ENCODE data around the gene SGMS1.

SGMS1 gene

GRCh38 chr10:50473756-50474155 lies 150.0 kb downstream of the SGMS1 start:
- no peak overlapping the region for H3K4me3 ChIP-seq (replicated peaks in 1 of 2; ENCODE audit: low read depth in 2 of 2, low read length in 2 of 2)
- DNase-seq (ENCODE audit: low read depth in 2 of 2) = no peak
- no peak for TF ChIP-seq CTCF (IDR thresholded peaks at IDR 0.05; ENCODE audit: low read depth, low read length)

- no peak overlapping the region for H3K4me3 ChIP-seq (replicated peaks in 1 of 2; ENCODE audit: low read depth in 2 of 2, low read length in 2 of 2)
- DNase-seq (ENCODE audit: low read depth in 2 of 2) = no peak
- no peak for TF ChIP-seq CTCF (IDR thresholded peaks at IDR 0.05; ENCODE audit: low read depth, low read length)
Measured at GRCh38 chr10:50472914-50473313, 150.8 kb downstream of the SGMS1 start.

GRCh38 chr10:50471583-50471975 lies 152.2 kb downstream of the SGMS1 start:
- no peak for DNase-seq (ENCODE audit: low read depth in 2 of 2)
- no peak overlapping the region for H3K4me3 ChIP-seq (replicated peaks in 1 of 2; ENCODE audit: low read depth in 2 of 2, low read length in 2 of 2)
- TF ChIP-seq CTCF (IDR thresholded peaks at IDR 0.05; ENCODE audit: low read depth, low read length) = no peak

- DNase-seq (ENCODE audit: low read depth in 2 of 2) = peak in 1 of 2 donors; percentile 4
- TF ChIP-seq CTCF (IDR thresholded peaks at IDR 0.05; ENCODE audit: low read depth, low read length) = no peak
- H3K4me3 ChIP-seq (replicated peaks in 1 of 2; ENCODE audit: low read depth in 2 of 2, low read length in 2 of 2) = no peak overlapping the region
Measured at GRCh38 chr10:50470798-50471582, 152.8 kb downstream of the SGMS1 start.

- no peak for TF ChIP-seq CTCF (IDR thresholded peaks at IDR 0.05; ENCODE audit: low read depth, low read length)
- no peak overlapping the region for H3K4me3 ChIP-seq (replicated peaks in 1 of 2; ENCODE audit: low read depth in 2 of 2, low read length in 2 of 2)
- DNase-seq (ENCODE audit: low read depth in 2 of 2) = no peak
Measured at GRCh38 chr10:50470345-50470744, 153.4 kb downstream of the SGMS1 start.

- peak; percentile 30 to 54 for DNase-seq (ENCODE audit: low read depth in 2 of 2)
- TF ChIP-seq CTCF (IDR thresholded peaks at IDR 0.05; ENCODE audit: low read depth, low read length) = no peak
- no peak overlapping the region for H3K4me3 ChIP-seq (replicated peaks in 1 of 2; ENCODE audit: low read depth in 2 of 2, low read length in 2 of 2)
Measured at GRCh38 chr10:50469778-50470193, 154.0 kb downstream of the SGMS1 start.

- no peak overlapping the region for H3K4me3 ChIP-seq (replicated peaks in 1 of 2; ENCODE audit: low read depth in 2 of 2, low read length in 2 of 2)
- no peak for TF ChIP-seq CTCF (IDR thresholded peaks at IDR 0.05; ENCODE audit: low read depth, low read length)
- DNase-seq (ENCODE audit: low read depth in 2 of 2) = peak; percentile 36 to 63
Measured at GRCh38 chr10:50469288-50469687, 154.5 kb downstream of the SGMS1 start.
